HepG2 (cell line): ENCODE data around the gene ITK. TPM values are rescaled to one million over a fixed set of nuclear protein-coding genes. Genes with fewer than 3 reads are reported as not detected.

Experiments
- CBFB ChIP-seq: sonication (generic); formaldehyde crosslinking; IDR thresholded peaks from 2 replicates; pipeline ENCODE4 v1.4.0; 2020; ENCODE audit warnings: missing genetic modification reagents
- ELF1 ChIP-seq: sonication (generic); formaldehyde crosslinking; IDR thresholded peaks from 2 replicates; pipeline ENCODE4 v1.4.0; 2020; ENCODE audit warnings: missing genetic modification reagents
- HOXD1 ChIP-seq: sonication (generic); formaldehyde crosslinking; IDR thresholded peaks from 2 replicates; pipeline ENCODE4 v1.5.0; 2020; ENCODE audit warnings: missing genetic modification reagents
- ISX ChIP-seq: sonication (generic); formaldehyde crosslinking; conservative IDR thresholded peaks from 2 replicates; pipeline ENCODE4 v1.5.0; 2020; ENCODE audit warnings: missing genetic modification reagents
- KLF16 ChIP-seq, 2 experiments: sonication (generic) in 1 of 2; formaldehyde crosslinking in 1 of 2; IDR thresholded peaks; 2 replicates each; pipeline versions ENCODE4 v1.6.1 to v1.8.0; 2016 to 2023; ENCODE audit warnings: missing genetic modification reagents in 2 of 2, missing compliant biosample characterization in 1 of 2
- MATR3 ChIP-seq: sonication (generic); formaldehyde crosslinking; IDR thresholded peaks from 2 replicates; pipeline ENCODE4 v1.4.0; 2020; ENCODE audit warnings: missing genetic modification reagents
- NRL ChIP-seq: sonication (generic); formaldehyde crosslinking; IDR thresholded peaks from 2 replicates; pipeline ENCODE4 v1.5.0; 2020; ENCODE audit warnings: missing genetic modification reagents, mild to moderate bottlenecking, moderate library complexity, borderline replicate concordance
- RFXAP ChIP-seq: sonication (generic); formaldehyde crosslinking; IDR thresholded peaks from 2 replicates; pipeline ENCODE4 v1.4.0; 2020; ENCODE audit warnings: missing genetic modification reagents, borderline replicate concordance
- SSRP1 ChIP-seq: IDR thresholded peaks from 2 replicates; pipeline ENCODE4 v1.6.1; 2016; ENCODE audit warnings: control low read depth
- THYN1 ChIP-seq: sonication (generic); formaldehyde crosslinking; IDR thresholded peaks from 2 replicates; pipeline ENCODE4 v1.8.1; 2023; ENCODE audit warnings: low read depth, mild to moderate bottlenecking, moderate library complexity, missing genetic modification reagents, borderline replicate concordance
- ZNF138 ChIP-seq: sonication (generic); formaldehyde crosslinking; IDR thresholded peaks from 2 replicates; pipeline ENCODE4 v1.5.0; 2020; ENCODE audit warnings: mild to moderate bottlenecking, low read depth, missing genetic modification reagents
- ZNF546 ChIP-seq: sonication (generic); formaldehyde crosslinking; conservative IDR thresholded peaks from 2 replicates; pipeline ENCODE4 v1.8.1; 2023; ENCODE audit warnings: mild to moderate bottlenecking, missing genetic modification reagents
- ZNF562 ChIP-seq: sonication (generic); formaldehyde crosslinking; IDR thresholded peaks from 2 replicates; pipeline ENCODE4 v1.8.0; 2022; ENCODE audit warnings: missing genetic modification reagents, borderline replicate concordance
- ZNF572 ChIP-seq: sonication (generic); formaldehyde crosslinking; IDR thresholded peaks from 2 replicates; pipeline ENCODE4 v1.5.1; 2020; ENCODE audit warnings: mild to moderate bottlenecking, missing genetic modification reagents
- ZNF629 ChIP-seq: sonication (generic); formaldehyde crosslinking; conservative IDR thresholded peaks from 2 replicates; pipeline ENCODE4 v1.5.0; 2020; ENCODE audit warnings: missing genetic modification reagents
- polyA plus RNA-seq, 8 experiments: library from polyadenylated mRNA; depleted of rRNA in 3 of 8; stranded (reverse) in 7 of 8; unstranded in 1 of 8; fragments of >200 nt; fragmentation: Illumina TruSeq in 4 of 8; extraction: Trizol in 4 of 8; gene quantifications; 2 replicates each; pipeline versions ENCODE4 v1.2.1 to v1.2.3, GENCODE V29; 2011 to 2016; ENCODE audit warnings: low read depth in 4 of 8, missing spikeins in 1 of 8, mixed read lengths in 1 of 8; ENCODE audit not compliant: insufficient read depth in 1 of 8
- total RNA-seq, 5 experiments: library from RNA; depleted of rRNA; stranded (reverse); fragments of >200 nt; fragmentation: Illumina TruSeq; extraction: Trizol; gene quantifications; 2 replicates each; pipeline ENCODE4 v1.2.3, GENCODE V29; 2016; ENCODE audit warnings: low read depth in 1 of 5
- TF ChIP-seq, protein P1 (sequence below): sonication (generic); formaldehyde crosslinking; IDR thresholded peaks from 2 replicates; pipeline ENCODE4 v1.5.1; 2020; ENCODE audit warnings: mild to moderate bottlenecking, missing genetic modification reagents, moderate library complexity
- TF ChIP-seq, protein P2 (sequence below): sonication (generic); formaldehyde crosslinking; IDR thresholded peaks from 2 replicates; pipeline ENCODE4 v1.4.0; 2020; ENCODE audit warnings: mild to moderate bottlenecking, missing genetic modification reagents
- TF ChIP-seq, protein P3 (sequence below): sonication (generic); formaldehyde crosslinking; IDR thresholded peaks from 2 replicates; pipeline ENCODE4 v1.5.0; 2020; ENCODE audit warnings: missing genetic modification reagents
- TF ChIP-seq, protein P4 (sequence below): sonication (generic); formaldehyde crosslinking; IDR thresholded peaks from 2 replicates; pipeline ENCODE4 v1.4.0; 2020; ENCODE audit warnings: missing genetic modification reagents

The ITK gene
- total and polyA plus RNA-seq, 2 of the 13 experiments (the other 11 are each of a cell fraction or from before 2014, with no cell fraction given): 0.01 TPM; not detected in 1

DNA sequence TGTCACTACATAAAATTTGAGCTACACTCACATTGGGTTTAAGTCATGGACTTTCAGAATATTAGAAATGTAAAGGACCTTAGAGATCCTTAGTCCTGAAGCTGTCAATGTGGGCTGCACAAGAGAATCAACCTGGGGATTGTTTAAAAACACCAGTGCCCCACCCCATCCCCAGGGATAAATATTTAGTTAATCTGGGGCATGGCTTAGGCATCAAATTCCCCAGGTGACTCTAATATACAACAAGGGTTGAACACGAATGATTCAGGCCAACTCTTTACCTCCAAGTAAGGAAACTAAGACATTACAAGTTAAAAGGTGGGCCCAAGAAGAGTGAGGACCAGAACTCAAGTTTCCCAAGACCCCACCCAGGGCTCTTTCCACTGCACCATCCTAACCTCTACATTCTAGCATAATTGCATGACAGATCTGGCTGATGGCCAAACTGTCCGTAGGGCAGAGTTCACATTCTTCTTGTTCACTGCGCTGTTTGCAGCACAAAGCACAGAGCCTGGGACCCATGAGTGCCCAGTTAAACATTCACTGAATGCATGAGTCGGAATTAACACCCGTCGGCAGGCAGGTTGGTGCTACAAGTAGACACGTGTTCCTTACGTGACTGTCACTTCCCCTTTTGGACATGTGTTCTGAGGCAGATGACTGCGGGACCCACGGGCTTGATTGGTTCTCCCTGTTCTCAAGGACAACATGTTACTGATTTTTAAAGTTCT is 110.5 kb downstream of the ITK start (continued):
- TF ChIP-seq, protein P1, sequence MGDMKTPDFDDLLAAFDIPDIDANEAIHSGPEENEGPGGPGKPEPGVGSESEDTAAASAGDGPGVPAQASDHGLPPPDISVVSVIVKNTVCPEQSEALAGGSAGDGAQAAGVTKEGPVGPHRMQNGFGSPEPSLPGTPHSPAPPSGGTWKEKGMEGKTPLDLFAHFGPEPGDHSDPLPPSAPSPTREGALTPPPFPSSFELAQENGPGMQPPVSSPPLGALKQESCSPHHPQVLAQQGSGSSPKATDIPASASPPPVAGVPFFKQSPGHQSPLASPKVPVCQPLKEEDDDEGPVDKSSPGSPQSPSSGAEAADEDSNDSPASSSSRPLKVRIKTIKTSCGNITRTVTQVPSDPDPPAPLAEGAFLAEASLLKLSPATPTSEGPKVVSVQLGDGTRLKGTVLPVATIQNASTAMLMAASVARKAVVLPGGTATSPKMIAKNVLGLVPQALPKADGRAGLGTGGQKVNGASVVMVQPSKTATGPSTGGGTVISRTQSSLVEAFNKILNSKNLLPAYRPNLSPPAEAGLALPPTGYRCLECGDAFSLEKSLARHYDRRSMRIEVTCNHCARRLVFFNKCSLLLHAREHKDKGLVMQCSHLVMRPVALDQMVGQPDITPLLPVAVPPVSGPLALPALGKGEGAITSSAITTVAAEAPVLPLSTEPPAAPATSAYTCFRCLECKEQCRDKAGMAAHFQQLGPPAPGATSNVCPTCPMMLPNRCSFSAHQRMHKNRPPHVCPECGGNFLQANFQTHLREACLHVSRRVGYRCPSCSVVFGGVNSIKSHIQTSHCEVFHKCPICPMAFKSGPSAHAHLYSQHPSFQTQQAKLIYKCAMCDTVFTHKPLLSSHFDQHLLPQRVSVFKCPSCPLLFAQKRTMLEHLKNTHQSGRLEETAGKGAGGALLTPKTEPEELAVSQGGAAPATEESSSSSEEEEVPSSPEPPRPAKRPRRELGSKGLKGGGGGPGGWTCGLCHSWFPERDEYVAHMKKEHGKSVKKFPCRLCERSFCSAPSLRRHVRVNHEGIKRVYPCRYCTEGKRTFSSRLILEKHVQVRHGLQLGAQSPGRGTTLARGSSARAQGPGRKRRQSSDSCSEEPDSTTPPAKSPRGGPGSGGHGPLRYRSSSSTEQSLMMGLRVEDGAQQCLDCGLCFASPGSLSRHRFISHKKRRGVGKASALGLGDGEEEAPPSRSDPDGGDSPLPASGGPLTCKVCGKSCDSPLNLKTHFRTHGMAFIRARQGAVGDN (CRISPR knock-in tag): peak; percentile 61; the same call in 1 of the 2 replicates
- TF ChIP-seq RFXAP (CRISPR knock-in tag): peak; percentile 92
- TF ChIP-seq ISX: no peak
- TF ChIP-seq, protein P2, sequence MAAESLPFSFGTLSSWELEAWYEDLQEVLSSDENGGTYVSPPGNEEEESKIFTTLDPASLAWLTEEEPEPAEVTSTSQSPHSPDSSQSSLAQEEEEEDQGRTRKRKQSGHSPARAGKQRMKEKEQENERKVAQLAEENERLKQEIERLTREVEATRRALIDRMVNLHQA (CRISPR knock-in tag): 0 out of 2 replicates have a peak, but pooled peaks have one; percentile 19
- TF ChIP-seq, protein P3, sequence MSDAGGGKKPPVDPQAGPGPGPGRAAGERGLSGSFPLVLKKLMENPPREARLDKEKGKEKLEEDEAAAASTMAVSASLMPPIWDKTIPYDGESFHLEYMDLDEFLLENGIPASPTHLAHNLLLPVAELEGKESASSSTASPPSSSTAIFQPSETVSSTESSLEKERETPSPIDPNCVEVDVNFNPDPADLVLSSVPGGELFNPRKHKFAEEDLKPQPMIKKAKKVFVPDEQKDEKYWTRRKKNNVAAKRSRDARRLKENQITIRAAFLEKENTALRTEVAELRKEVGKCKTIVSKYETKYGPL (CRISPR knock-in tag): no peak
- TF ChIP-seq MATR3 (CRISPR knock-in tag): no peak
- TF ChIP-seq NRL (CRISPR knock-in tag): no peak
- TF ChIP-seq CBFB (CRISPR knock-in tag): no peak
- peak; percentile 74 for TF ChIP-seq ELF1 (CRISPR knock-in tag)
- TF ChIP-seq ZNF138 (CRISPR knock-in tag): no peak
- TF ChIP-seq ZNF629 (CRISPR knock-in tag): no peak; the same call in 1 of the 2 replicates
- TF ChIP-seq ZNF562: no peak
- TF ChIP-seq THYN1 (CRISPR knock-in tag): no peak
- 0 out of 2 replicates have a peak, but pooled peaks have one; percentile 16 for TF ChIP-seq HOXD1 (CRISPR knock-in tag)
- TF ChIP-seq KLF16 (CRISPR knock-in tag; IDR thresholded peaks at IDR 0.05): peak; percentile 42 to 95; a peak in 2 of 4 replicates
- TF ChIP-seq ZNF546 (CRISPR knock-in tag): 0 out of 2 replicates have a peak, but pooled peaks have one; percentile 13
- TF ChIP-seq ZNF572 (CRISPR knock-in tag): no peak
- TF ChIP-seq SSRP1 (CRISPR knock-in tag): 0 out of 2 replicates have a peak, but pooled peaks have one; percentile 70
- TF ChIP-seq, protein P4, sequence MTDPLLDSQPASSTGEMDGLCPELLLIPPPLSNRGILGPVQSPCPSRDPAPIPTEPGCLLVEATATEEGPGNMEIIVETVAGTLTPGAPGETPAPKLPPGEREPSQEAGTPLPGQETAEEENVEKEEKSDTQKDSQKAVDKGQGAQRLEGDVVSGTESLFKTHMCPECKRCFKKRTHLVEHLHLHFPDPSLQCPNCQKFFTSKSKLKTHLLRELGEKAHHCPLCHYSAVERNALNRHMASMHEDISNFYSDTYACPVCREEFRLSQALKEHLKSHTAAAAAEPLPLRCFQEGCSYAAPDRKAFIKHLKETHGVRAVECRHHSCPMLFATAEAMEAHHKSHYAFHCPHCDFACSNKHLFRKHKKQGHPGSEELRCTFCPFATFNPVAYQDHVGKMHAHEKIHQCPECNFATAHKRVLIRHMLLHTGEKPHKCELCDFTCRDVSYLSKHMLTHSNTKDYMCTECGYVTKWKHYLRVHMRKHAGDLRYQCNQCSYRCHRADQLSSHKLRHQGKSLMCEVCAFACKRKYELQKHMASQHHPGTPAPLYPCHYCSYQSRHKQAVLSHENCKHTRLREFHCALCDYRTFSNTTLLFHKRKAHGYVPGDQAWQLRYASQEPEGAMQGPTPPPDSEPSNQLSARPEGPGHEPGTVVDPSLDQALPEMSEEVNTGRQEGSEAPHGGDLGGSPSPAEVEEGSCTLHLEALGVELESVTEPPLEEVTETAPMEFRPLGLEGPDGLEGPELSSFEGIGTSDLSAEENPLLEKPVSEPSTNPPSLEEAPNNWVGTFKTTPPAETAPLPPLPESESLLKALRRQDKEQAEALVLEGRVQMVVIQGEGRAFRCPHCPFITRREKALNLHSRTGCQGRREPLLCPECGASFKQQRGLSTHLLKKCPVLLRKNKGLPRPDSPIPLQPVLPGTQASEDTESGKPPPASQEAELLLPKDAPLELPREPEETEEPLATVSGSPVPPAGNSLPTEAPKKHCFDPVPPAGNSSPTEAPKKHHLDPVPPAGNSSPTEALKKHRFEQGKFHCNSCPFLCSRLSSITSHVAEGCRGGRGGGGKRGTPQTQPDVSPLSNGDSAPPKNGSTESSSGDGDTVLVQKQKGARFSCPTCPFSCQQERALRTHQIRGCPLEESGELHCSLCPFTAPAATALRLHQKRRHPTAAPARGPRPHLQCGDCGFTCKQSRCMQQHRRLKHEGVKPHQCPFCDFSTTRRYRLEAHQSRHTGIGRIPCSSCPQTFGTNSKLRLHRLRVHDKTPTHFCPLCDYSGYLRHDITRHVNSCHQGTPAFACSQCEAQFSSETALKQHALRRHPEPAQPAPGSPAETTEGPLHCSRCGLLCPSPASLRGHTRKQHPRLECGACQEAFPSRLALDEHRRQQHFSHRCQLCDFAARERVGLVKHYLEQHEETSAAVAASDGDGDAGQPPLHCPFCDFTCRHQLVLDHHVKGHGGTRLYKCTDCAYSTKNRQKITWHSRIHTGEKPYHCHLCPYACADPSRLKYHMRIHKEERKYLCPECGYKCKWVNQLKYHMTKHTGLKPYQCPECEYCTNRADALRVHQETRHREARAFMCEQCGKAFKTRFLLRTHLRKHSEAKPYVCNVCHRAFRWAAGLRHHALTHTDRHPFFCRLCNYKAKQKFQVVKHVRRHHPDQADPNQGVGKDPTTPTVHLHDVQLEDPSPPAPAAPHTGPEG (CRISPR knock-in tag): no peak
